HK-2 (cell line): ENCODE data around the gene GPHN.
"Not testable (repeated sequence)": the region's sequence is repeated elsewhere in the genome, so short reads cannot be mapped to it uniquely, and the experiment has no call there.

Experiments used
- DNase-seq: peaks from one replicate; pipeline ENCODE4 v3.0.0-alpha.2; 2018; ENCODE audit not compliant: unreplicated experiment

The GPHN gene

GRCh38 chr14:66657780-66658179 lies 149.8 kb downstream of the GPHN start:
- no peak for DNase-seq

- DNase-seq: no peak
Measured at GRCh38 chr14:66662374-66662773, 154.4 kb downstream of the GPHN start.

DNA sequence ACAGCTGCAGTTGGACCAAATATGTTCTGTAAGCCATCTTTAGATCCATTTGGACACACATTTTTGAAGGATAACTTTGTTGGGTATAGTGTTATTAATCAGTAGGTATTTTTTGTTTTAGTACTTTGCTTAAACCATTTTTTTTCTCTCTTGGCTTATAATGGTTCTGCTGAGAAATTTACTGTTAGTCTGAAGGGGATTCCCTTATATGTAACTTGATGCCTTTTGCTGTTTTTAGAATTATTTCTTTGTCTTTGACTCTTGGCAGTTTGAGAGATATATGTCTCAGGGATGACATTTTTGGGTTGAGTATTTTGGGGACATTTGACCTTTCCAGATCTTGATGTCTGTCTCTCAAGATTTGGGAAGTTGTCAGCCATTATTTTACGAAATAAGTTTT lies 169.8 kb downstream of the GPHN start:
- DNase-seq: no peak

DNA sequence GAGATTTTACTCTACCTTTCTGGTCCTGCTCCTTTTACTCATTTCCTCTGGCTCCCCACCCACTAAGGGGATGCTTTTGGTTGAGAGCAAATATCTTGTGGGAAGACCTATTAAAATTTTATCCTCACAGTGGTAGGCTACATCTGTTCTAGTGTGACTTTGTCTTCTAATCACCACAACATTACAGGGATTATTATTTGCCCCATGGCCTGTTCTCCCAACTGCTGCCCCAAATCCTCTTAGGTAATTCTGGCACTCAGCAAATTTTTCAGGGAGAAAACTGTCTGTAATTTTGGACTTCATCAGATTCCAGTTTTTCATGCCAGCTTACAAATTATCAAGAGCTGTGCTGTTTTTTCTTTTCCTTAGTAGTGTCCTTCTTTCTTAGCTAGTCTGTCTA lies 172.3 kb downstream of the GPHN start:
- DNase-seq: no peak

GRCh38 chr14:66696326-66696725 lies 188.4 kb downstream of the GPHN start:
- DNase-seq: no peak

DNA sequence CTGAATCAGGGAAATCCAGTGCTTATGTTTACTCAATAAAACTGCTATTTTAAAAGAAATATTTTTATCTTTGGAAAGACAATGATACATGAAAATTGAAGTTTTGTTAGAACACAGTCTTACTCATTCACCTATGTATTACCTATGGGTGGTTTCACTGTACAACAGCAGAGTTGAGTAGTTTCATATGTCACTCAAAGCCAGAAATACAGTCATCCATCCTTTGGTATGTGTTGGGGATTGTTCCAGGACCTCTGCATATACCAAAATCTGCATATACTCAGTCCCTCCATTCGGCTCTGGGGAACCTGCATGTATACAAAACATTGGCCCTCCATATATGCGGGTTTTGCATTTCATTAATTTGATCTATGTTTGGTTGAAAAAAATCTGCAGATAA lies 190.6 kb downstream of the GPHN start:
- DNase-seq: no peak

GRCh38 chr14:66701813-66702212 lies 193.9 kb downstream of the GPHN start:
- peak; percentile 3 for DNase-seq

DNA sequence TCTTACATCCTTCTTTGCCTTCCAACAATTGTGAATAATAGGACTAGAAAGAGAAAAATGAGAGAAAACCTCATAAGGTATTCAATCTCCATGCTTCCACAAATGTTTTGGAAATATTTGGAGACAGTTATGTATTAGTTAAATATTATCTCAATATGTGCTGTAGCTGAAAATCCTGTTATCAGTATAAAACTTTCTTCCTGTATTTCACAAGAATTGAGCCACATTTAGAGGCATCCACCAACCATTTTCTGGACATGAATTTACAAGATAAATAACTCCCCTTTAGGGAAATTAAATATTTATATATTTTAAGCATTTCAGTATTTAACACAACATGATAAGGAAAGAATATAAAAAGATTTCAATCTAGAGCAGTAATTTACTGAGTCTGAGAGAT lies 200.3 kb downstream of the GPHN start:
- DNase-seq: no peak

DNA sequence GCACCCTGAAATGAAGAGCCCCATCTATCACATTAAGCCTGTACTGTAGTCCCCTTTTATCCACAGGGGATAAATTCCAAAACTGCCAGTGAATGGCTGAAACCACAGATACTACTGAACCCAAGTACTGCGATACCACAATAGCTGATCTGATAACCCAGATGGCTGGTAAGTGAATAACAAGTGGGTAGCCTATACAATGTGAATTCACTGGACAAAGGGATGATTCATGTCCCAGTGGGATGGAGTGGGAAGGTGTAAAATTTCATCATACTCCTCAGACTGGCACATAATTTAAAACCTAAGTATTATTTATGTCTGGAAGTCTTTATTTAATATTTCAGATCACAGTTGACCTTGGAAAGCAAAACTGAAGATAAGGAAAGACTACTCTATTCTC lies 201.3 kb downstream of the GPHN start:
- peak; percentile 5 for DNase-seq

DNA sequence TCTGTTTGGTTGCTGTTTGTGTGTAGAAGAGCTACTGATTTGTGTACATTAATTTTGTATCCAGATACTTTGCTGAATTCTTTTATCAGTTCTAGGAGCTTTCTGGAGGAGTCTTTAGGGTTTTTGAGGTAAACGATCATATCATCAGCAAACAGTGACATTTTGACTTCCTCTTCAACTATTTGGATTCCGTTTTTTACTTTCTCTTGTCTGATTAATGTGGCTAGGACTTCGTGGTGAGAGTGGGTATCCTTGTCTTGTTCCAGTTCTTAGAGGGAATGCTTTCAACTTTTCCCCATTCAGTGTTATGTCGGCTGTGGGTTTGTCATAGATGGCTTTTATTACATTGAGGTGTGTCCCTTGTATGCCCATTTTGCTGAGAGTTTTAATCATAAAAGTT lies 206.3 kb downstream of the GPHN start:
- not testable (repeated sequence) for DNase-seq

- not testable (repeated sequence) for DNase-seq
Measured at GRCh38 chr14:66715313-66715712, 207.4 kb downstream of the GPHN start.

DNA sequence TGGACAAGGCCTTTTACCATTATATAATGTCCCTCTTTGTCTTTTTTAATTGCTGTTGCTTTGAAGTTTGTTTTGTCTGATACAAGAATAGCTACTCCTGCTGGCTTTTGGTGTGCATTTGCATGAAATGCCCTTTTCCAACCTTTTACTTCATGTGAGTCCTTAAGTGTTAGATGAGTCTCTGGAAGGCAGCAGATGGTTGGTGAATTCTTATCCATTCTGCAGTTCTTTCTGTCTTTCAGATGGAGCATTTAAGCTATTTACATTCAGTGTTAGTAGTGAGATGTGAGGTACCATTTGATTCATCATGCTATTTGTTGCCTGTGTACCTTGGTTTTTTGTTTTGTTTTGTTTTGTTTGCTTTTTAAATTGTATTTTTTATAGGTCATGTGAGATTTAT lies 208.3 kb downstream of the GPHN start:
- no peak for DNase-seq

- DNase-seq: no peak
Measured at GRCh38 chr14:66717561-66718140, 209.7 kb downstream of the GPHN start.

- DNase-seq: no peak
Measured at GRCh38 chr14:66724996-66725395, 217.0 kb downstream of the GPHN start.

DNA sequence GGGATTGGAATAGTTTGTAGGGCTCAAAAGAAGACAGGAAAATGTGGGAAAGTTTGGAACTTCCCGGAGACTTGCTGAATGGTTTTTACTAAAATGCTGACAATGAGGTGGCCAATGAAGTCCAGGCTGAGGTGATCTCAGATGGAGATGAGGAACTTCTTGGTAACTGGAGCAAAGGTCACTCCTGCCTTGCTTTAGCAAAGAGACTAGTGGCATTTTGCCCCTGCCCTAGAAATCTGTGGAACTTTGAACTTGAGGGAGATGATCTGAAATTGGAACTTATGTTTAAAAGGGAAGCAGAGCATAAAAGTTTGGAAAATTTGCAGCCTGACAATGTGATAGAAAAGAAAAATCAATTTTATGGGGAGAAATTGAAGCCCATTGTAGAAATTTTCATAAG lies 223.4 kb downstream of the GPHN start:
- not testable (repeated sequence) for DNase-seq

DNA sequence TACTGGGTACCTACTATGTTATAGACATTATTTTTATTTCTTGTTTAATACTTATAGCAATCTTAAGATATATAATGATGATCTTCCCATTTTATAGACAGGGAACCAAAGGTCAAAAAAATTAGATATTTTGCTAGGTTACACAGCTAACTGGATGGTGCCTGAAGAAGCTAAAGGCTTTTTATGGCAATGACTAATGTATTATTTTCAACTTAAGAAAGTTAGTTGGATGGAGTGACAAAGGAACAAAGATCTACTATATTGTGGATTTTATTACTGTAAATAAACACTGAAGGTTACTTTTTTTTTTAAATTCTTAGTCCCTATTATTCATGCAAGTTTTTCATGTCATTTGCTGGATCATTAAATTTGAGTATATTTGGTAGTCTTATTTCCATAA lies 227.9 kb downstream of the GPHN start:
- no peak for DNase-seq

DNA sequence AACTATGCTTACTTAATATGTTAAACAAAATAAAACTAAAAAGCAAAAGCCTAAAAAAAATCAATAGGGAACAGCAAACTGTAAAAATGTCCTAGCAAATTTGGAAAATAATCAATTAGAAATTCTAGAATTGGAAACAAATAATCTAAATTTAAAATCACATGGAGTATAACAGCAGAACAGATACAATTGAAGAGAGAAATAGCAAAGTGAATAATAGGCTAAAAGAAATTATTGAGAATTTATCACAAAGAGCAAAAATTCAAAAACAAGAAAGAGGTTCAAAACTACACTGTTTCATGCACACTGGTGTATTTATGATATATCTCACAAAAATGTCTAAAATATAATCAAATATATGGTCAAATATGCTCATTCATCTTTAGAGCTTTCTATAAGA lies 231.9 kb downstream of the GPHN start:
- no peak for DNase-seq

DNA sequence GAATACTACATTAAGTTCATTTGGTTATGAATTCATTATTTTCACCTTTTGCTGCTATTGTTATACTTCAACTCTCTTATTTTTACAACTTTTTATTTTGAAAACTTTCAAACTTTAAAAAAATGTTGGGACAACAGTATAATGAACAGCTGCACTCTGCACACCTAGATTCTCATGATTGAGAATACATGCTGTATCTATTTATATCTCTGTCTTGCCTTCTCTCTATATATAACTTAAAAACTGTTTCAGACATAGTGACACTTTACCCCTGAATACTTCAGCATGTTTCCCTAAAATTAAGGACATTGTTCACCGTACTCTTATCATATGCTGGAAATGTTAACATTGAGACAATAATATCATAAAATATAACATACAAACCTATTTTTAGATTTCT lies 237.1 kb downstream of the GPHN start:
- no peak for DNase-seq

DNA sequence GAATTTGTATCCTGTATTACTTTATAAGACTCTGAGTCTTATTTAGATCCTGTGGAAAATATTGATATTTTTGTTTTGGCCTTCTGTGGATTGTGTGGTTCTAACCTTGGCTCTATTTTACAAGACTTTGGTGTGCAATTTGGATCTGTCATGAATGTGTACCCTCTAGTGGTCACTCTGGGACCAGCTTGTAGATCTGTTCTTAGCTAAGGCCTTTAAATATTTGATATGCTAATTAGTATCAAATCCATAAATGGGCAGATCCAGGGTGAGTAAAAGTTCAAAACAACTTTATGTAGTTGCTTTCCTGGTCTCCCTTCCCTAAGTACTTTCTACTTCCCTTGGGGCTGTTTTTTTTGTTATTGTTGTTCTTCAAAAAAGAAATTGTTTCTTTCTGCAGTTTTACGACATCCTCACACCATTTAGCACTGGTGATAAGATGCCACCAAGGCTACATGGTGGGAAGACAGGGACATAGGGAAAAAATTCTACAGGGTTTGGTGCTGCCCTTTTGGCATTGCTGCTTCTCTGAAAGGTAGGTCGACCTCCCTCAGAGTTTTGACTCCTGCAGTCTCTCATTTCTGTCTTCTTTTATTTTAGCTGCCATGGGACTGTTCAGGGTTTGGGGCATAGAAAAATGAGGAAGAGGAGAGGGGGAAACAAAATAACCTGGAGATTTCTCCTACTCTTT lies 238.5 kb downstream of the GPHN start:
- DNase-seq: no peak

DNA sequence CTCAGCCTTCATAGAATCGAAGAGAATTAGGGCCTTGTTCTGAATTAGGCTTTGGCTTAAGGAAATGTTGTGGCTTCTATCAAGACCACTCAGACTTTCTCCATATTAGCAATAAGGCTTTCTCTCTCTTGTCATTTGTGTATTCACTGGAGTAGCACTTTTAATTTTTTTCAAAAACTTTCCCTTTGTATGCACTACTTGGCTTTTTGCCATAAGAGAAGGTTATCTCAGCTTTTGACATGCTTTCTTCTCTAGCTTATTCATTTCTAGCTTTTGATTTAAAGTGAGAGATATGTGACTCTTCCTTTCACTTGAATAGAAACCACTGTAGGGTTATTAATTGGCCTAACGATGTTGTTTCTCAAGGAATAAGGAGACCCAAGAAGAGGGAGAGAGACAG lies 244.2 kb downstream of the GPHN start:
- DNase-seq: no peak

- DNase-seq: no peak
Measured at GRCh38 chr14:66758031-66758613, 250.2 kb downstream of the GPHN start.

DNA sequence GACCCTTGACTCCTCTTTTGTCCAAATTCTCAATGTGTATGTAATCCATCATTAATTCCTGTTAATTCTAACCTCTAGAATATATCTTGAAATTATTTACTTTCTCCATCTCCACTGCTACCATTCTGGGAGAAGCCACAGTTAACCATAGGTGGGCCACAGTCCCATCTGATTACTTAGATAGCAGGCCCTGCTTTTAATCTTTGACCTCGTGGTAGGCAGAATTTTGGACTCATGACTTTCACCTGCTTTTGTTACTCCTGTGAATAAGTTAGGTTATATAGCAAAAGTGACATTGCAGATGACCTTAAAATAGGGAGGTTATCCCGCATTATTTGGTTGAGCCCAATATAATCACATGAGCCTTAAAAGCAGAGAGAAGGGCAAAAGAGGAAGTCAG lies 264.2 kb downstream of the GPHN start:
- no peak for DNase-seq

DNA sequence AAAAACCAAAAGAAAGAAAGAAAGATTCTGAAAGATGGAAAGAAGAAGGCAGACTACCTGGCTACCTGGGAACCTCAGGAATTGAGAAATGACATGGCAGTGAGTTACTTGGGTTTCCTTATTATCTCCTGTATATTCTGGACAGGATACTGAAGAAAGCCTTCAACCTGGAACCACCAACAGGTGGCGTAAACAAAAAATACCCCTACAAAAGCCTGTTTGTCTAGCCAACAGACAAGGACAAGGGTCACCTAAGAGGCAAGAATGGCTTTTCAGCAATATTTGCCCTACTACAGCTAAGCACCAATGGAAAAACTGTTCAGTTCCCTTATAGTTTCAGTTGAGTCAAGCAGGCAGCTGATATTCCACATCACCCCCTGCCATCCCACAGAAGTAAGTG lies 274.9 kb downstream of the GPHN start:
- DNase-seq: no peak

- no peak for DNase-seq
Measured at GRCh38 chr14:66790101-66790500, 282.2 kb downstream of the GPHN start.
